Upper lobe of left lung (tissue), 6 donors: ENCODE data around the gene PKP1. TPM values are rescaled to one million over a fixed set of nuclear protein-coding genes. Genes with fewer than 3 reads are reported as not detected.

Experiments
- ATAC-seq, 2 donors: fragments of 200-7000 bp; cut with Tn5 transposase; one replicate each; pipeline ENCODE4 v1.9.1; 2022; ENCODE audit warnings: mild to moderate bottlenecking in 2 of 2, moderate library complexity in 2 of 2; ENCODE audit not compliant: low FRiP score in 2 of 2
- DNase-seq, 2 donors: peaks; one replicate each; pipeline ENCODE4 v3.0.0-alpha.2; 2019 to 2020
- H3K27ac ChIP-seq, 4 donors: fragments of 200-600 bp; sonication (generic); one replicate each; pipeline ENCODE4 v1.5.1; 2016 to 2019
- H3K27me3 ChIP-seq, 4 donors: fragments of 200-600 bp; sonication (generic); one replicate each; pipeline ENCODE4 v1.5.1; 2017 to 2019
- H3K36me3 ChIP-seq, 4 donors: fragments of 200-600 bp; sonication (generic); one replicate each; pipeline ENCODE4 v1.5.1; 2016 to 2019
- H3K4me1 ChIP-seq, 4 donors: fragments of 200-600 bp; sonication (generic); one replicate each; pipeline ENCODE4 v1.5.1; 2018 to 2019
- H3K4me3 ChIP-seq, 4 donors: fragments of 200-600 bp; sonication (generic); one replicate each; pipeline ENCODE4 v1.5.1; 2017 to 2019; ENCODE audit warnings: mild to moderate bottlenecking in 2 of 4, moderate library complexity in 1 of 4
- H3K9me3 ChIP-seq, 4 donors: fragments of 200-600 bp; sonication (generic); one replicate each; pipeline ENCODE4 v1.5.1; 2018 to 2019
- CTCF ChIP-seq, 6 experiments: fragments of 450-650 bp in 4 of 6; fragments of 200-600 bp in 2 of 6; sonication (generic) in 2 of 6; IDR thresholded peaks; one replicate each; pipeline ENCODE4 v1.5.1; 2016 to 2019; ENCODE audit warnings: antibody characterized with exemption in 6 of 6
- EP300 ChIP-seq, 4 donors: sonication (generic); formaldehyde crosslinking; IDR thresholded peaks; one replicate each; pipeline ENCODE4 v1.5.1; 2017; ENCODE audit warnings: antibody characterized with exemption in 4 of 4, control low read depth in 2 of 4
- POLR2A ChIP-seq, 4 donors: fragments of 450-650 bp; IDR thresholded peaks; one replicate each; pipeline ENCODE4 v1.5.1; 2016 to 2017; ENCODE audit warnings: antibody characterized with exemption in 4 of 4, mild to moderate bottlenecking in 2 of 4
- POLR2AphosphoS5 ChIP-seq, 2 donors: sonication (generic); formaldehyde crosslinking; IDR thresholded peaks; one replicate each; pipeline ENCODE4 v1.5.1; 2017; ENCODE audit warnings: antibody characterized with exemption in 2 of 2
- WGBS, 2 donors: methylation state at CpG; one replicate each; pipeline ENCODE4 v1.1.5; 2017 to 2018; 5-methylcytosine and 5-hydroxymethylcytosine counted together
- total RNA-seq, 6 donors: library from RNA; depleted of rRNA in 4 of 6; stranded (reverse); fragments of >200 nt in 4 of 6; gene quantifications; one replicate each; pipeline versions ENCODE4 v1.1.0 to v1.2.1, GENCODE V29; 2016 to 2021
- donor health status: DM: no; HTN: no; CAD: no; lungs with moderate emphysema.
- donor health status: DM: no; HTN: yes; CAD: no; lungs with severe emphysema.

PKP1 gene
- total RNA-seq, 6 donors from 2014 or later = 0.86 to 4.9 (median 2.5) TPM

- Histone ChIP-seq H3K27ac (no peak overlapping the region), H3K4me1 (peaks cover 0 to 6% (median 0%) of the 10 kb centered on the region in 4 donors), H3K4me3 (no peak overlapping the region), H3K36me3 (no peaks in the 10 kb centered on the region), H3K27me3 (no peaks in the 10 kb centered on the region), H3K9me3 (no peaks in the 10 kb centered on the region)
- 45 to 69% methylated on average over 7 to 12 of the region's 12 CpGs for WGBS, 2 donors
- no peak for DNase-seq
- no peak for TF ChIP-seq CTCF (IDR thresholded peaks at IDR 0.05)
- TF ChIP-seq POLR2A (IDR thresholded peaks at IDR 0.05) = no peak
- no peak for TF ChIP-seq POLR2AphosphoS5 (IDR thresholded peaks at IDR 0.05)
- no peak for TF ChIP-seq EP300 (IDR thresholded peaks at IDR 0.05)
- ATAC-seq = peak; percentile 42 to 88
These were observed 14.6 kb upstream of the PKP1 start for GRCh38 chr1:201268604-201269151.

- TF ChIP-seq EP300 (IDR thresholded peaks at IDR 0.05) = no peak
- no peak for TF ChIP-seq POLR2AphosphoS5 (IDR thresholded peaks at IDR 0.05)
- TF ChIP-seq POLR2A (IDR thresholded peaks at IDR 0.05) = no peak
- TF ChIP-seq CTCF (IDR thresholded peaks at IDR 0.05) = no peak
- WGBS, 2 donors = 87 to 91% methylated on average over 7 of the region's 7 CpGs
- ATAC-seq (no peak), DNase-seq (no peak)
- Histone ChIP-seq H3K36me3 (no peaks in the 10 kb centered on the region), H3K9me3 (no peaks in the 10 kb centered on the region), H3K4me1 (peaks cover 0 to 6% (median 0%) of the 10 kb centered on the region in 4 donors), H3K27ac (no peak overlapping the region), H3K27me3 (no peaks in the 10 kb centered on the region), H3K4me3 (no peak overlapping the region)
These were observed 14.0 kb upstream of the PKP1 start for GRCh38 chr1:201269281-201269680.

- TF ChIP-seq EP300 (IDR thresholded peaks at IDR 0.05) (no peak), CTCF (IDR thresholded peaks at IDR 0.05) (no peak), POLR2AphosphoS5 (IDR thresholded peaks at IDR 0.05) (no peak), POLR2A (IDR thresholded peaks at IDR 0.05) (no peak)
- DNase-seq = no peak
- peaks cover 0 to 6% (median 0%) of the 10 kb centered on the region in 4 donors for H3K4me1 ChIP-seq
- 80 to 90% methylated on average over 6 of the region's 6 CpGs for WGBS, 2 donors
- ATAC-seq = no peak
- H3K27me3 ChIP-seq = no peaks in the 10 kb centered on the region
- H3K36me3 ChIP-seq = no peaks in the 10 kb centered on the region
- H3K27ac ChIP-seq = no peak overlapping the region
- H3K9me3 ChIP-seq = no peaks in the 10 kb centered on the region
- H3K4me3 ChIP-seq = no peak overlapping the region
These were observed 13.4 kb upstream of the PKP1 start for GRCh38 chr1:201269900-201270410.

- DNase-seq (no peak), ATAC-seq (no peak)
- Histone ChIP-seq H3K36me3 (no peaks in the 10 kb centered on the region), H3K27ac (no peak overlapping the region), H3K27me3 (no peaks in the 10 kb centered on the region), H3K9me3 (no peaks in the 10 kb centered on the region), H3K4me3 (no peak overlapping the region), H3K4me1 (peaks cover 0 to 6% (median 0%) of the 10 kb centered on the region in 4 donors)
- WGBS, 2 donors = 89 to 100% methylated on average over 4 to 6 of the region's 6 CpGs
- TF ChIP-seq EP300 (IDR thresholded peaks at IDR 0.05) (no peak), CTCF (IDR thresholded peaks at IDR 0.05) (no peak), POLR2A (IDR thresholded peaks at IDR 0.05) (no peak), POLR2AphosphoS5 (IDR thresholded peaks at IDR 0.05) (no peak)
These were observed 12.5 kb upstream of the PKP1 start for GRCh38 chr1:201270616-201271390.
